G401.6 (cell line): ENCODE data around the gene AUH.

ENCODE experiments used
- FAIRE-seq: peaks from 2 replicates; lab custom pipeline; 2012; peaks lifted over from hg19 to GRCh38; lab: Jason Lieb, UNC

AUH gene

DNA sequence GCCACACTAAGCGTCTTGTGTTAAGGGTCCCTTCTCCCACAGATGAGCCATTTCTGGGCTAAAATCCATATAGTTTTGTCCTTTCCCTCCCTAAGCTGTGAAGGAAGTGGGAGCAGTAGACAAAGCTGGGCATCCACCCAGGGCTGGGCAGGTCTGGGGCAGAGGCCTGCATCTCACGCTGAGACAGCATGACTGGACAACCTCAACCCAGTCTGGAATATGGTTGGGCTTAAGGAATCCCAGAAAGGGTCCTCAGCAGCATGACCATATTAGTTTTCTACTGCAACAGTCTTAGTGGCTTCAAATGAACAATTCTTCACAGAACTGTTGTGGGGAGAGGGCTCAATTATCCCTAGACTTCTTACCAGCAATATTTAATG is 173.8 kb downstream of the AUH start:
- FAIRE-seq = no peak

DNA sequence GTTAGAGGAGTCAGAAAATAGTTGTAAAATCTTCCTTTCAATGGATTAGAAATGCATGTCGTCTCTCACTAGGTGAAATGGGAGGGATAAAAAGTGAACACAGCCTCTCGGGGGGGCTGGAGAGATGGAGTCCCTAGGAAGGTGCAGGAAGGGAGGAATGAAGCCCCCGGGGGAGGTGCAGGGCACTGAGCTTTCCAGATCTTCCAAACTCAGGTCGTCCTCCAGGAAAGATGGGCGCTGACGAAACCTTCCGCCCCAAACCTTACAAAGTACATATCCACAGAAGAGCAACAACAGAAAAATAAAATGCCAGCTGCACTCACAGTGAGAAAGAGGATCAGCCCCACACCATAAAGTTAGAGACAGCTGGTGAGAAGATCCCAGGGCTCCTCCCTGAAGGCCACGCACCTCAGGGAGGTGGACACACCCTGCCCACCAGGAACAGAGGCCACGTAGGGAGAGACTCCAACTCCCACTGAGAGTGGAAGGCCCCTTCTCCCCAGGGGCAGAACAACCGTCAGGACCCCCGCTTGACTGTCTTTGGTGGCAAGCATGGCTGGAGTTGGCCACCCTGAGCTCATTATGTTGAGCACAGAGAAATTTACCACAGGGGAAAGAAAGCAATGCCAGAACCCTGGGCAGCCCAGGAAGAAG is 174.3 kb downstream of the AUH start:
- FAIRE-seq = no peak

DNA sequence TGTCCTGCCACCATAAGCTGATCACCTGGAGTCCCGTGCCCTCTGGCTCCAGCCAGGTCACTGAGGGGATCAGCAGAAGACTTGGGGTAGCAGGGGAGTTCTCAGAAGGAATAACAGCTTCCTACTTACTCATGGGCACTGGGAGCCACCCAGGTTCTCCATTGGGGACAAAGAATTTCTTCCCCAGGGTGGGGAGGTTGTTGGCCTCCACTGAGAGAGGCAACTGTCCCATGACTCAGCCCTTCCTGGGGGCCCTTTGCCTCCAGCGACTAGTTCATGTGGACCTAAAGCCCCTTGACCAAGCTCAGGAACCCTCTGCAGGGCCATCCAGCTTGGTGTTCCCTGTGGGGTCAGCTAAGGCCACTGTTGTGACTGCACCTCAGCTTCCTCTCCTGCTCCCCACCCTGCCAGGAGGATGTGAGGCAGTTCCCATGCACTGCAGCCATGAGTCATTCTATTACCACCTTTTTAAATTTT is 175.0 kb downstream of the AUH start:
- no peak for FAIRE-seq

DNA sequence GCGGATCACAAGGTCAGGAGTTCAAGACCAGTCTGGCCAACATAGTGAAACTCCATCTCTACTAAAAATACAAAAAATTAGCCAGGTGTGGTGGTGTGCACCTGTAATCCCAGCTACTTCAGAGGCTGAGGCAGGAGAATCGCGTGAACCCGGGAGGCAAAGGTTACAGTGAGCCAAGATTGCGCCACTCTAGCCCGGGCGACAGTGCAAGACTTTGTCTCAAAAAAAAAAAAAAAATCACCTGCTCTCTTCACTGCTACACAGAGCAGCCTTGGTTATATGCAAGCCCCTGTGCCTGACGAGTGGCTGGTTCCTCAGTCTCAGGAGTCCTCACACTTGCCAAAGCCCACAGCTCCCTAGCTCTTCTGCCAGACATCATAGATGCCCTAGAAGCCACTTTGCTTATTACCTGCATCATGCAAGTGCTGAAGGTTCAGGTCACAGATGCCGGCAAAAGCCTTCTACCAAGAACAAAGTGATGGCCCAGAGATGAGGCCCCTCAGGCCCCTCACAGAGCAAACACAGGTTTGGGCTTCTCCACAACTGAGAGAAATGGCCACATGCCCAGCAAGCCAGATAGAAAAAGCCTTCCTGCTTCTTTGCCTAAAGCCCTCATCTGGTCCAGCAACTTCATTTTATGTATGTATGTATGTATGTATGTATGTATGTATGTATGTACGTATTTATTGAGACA is 176.4 kb downstream of the AUH start:
- no peak for FAIRE-seq

DNA sequence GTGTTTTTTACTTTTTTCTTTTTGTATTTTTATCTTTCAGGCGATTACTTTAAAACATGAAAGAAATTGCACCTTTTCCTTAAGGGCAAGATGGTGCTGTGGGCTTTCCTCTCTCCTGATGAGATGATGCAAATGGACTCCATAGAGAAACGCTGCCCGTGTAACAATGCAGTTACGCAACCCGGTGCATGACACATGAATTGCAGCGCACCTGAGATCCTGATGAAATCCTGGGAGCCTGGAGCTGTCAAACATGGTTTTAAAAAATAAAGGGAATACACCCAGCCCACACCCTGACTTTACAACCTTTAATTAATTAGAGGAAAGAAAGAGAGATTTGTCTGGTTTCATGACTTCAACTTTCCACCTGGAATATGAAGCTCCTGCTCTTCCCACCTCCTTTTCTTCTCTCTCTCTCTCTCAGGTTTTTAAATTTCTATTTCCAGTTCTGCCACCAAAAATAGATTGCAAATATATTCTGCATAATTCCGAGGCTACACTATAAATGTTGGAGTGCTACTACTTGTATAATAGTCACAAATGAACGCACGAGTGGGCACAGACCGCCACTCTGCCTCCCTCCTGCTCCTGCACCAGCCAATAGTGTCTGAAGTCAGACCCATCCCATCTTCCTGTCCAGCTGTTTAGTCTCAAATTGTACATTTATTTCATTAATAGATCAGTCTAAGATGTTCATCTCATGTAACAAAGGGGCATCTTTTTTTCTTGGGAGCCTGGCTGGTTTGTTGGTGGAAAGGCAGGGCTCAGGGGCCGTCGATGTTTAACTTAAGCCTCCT is 179.1 kb downstream of the AUH start:
- no peak for FAIRE-seq

DNA sequence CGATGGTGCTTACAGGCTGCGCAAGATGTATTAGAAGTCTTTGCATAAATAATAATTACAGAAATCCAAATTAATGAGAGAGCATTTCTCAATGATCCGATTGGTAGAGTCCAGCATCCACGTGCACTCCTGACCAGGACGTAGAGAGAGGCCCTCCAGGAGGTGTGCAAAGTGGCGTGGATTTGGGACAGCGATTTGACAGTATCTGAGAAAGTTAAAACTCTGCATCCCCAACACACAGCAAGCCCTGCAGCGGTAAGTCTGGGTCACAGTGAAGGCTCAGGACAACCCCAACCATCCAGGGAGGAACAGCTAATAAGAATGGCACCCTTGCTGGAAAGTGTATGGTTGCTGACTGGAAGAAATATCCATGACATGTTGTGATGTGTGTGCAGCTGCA is 180.2 kb downstream of the AUH start:
- FAIRE-seq = no peak

DNA sequence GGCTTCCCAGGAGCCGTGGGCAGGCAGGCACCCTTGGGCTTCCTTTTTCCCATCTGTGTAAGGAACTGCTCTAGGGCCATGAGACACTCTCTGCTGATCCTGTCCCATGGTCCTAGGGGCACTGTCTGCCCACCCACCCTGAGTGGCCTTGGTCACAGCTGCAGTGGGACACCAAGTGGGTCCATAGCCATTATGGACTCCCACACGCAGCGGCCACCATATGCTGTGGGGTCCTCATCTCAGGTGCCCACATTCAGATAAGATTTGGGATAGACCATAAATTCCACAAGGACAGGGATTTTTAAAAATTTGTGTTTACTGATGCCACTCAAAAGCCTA is 180.8 kb downstream of the AUH start:
- no peak for FAIRE-seq

DNA sequence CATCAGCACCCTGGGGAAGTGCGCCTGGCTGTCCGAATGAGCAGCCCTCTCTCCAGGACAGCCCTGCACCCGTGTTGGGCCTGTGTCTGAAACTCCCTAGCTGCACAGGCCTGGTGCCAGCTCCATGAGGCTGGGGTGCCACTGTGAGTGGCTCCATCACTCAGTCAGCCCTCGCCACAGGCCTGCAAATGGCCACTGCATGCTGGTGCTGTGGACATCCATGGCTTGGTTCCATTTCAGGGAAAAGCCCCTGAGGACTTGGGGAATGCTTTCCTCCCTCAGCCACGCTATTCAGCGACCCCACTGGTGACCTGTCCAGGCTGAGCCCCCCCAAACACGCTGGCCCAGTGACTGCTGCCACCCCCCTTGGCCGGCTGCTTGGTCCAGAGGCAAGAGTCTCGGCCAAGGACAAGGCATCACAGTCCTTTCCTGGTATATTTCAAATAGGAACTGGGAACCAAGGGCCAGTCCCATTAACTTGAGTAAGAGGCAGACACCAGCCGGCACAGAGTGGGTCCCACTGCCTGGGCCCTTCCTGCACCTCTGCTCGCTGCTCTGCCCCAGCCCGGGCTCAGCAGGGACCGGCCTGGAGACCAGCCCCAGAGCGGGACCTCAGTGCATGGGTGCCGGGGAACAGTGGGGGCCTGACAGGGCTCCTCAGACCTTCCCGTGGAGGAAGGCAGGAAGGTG is 181.3 kb downstream of the AUH start:
- FAIRE-seq = no peak

DNA sequence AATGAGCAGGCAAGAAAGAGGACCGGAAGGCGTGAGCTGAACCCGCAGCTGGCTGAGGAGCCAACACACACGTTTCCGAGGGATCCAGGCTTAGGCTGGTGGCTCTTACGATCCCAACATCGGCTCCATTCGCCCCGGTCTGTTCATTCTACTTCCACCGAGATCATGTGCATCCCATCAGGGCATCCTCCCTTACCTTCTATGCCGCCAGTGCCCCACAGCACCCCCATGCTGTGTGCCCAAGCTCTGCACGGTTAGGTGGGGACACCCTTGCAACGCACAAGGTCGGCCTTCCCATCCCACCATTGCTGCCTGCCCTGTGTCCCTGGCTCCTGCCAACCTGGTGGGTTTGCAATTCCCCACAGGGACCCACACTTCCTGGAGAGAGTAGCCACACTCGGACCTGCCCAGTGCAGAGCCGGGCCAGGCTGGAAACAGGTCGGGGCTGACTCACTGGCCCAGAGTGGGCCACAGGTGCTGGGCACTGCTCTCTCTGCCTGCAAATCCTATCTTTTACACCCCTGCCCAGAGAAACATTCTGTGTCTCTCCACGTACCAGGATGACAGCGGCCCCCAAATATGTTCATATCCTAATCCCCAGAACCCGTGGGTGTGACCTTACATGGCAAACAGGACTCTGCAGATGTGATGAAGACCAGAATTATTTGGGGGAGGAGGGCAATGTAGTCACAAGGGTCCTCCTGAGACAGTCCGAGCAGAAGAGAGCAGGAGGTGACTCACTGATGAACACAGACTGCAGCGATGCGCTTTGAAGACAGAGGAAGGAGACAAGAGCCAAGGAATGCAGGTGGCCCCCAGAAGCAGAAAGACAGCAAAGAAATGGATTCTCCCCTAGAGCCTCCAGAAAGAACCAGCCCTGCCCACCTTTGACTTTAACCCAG is 182.2 kb downstream of the AUH start:
- no peak for FAIRE-seq

DNA sequence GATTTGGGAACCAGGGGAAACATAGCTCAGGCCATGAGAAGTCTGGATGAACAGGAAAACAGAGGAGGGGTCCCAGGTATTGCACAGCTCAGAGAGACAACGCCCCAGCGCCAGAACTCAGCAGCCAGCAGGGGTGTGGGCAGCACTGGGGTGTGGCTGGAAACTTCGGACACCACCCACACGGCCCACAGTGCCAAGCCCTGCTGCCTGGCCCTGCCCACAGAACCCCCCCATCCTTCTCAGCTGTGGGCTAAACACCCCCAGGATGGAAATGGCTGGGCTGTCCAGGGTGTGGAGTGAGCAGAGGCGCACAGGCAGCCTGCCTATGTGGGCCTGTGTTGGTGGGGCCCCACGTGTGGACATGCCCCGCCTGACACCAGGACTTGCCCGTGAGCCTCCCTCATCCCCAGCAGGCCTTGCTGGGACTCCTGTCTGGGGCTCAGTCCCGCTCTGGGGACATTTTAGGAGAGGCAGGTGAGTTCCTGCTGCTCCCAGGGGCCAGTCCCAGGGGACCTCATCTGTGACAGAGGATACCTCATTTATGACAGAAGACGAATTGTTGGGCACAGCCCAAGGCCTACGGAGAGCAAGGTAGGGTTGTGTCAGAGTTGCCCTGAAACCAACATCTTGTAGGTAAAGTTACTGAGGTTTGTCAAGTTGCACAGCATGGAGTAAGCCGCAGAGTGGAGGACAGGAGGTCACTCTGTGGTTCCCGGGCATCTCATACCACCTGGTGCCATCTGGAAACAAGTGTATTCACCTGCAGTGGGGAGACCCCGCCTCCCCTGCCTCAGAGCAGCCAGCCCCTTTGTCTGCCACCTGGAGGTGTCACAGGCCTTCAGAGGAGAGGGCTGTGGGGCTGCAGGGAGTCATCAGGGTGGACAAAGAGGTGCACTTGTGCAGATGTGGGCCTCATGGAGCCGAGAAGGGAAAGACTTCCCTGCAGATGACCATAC is 183.2 kb downstream of the AUH start:
- no peak for FAIRE-seq

DNA sequence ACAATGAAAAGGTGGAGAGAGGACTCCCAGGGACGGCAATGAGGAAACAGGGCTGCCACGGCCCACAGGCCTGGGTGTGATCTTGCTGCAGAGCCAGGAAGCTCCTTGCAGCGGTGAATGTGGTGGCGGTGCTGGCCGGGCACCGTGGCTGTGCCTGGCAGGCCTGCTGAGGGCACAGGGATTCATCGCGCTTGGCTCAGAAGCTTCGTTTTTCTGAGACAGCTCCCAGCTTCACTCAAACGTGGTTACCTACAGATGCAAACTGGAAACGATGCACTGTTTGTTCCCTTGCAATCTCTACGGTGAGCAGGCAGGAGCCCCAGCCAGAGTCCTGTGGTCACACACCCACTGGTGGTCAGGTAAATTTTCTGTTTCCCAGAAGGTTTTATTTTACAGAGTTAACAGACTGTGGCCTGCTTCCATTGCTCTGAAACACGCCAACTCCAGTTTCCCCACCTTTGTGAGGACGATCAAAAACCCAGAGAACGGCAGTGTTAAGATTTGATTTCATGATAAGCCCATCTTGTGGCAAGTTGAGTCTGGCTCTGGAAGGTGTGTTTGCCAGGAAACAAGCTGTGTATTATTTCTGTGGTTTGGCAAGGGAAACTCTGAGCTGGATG is 183.9 kb downstream of the AUH start:
- FAIRE-seq = no peak

DNA sequence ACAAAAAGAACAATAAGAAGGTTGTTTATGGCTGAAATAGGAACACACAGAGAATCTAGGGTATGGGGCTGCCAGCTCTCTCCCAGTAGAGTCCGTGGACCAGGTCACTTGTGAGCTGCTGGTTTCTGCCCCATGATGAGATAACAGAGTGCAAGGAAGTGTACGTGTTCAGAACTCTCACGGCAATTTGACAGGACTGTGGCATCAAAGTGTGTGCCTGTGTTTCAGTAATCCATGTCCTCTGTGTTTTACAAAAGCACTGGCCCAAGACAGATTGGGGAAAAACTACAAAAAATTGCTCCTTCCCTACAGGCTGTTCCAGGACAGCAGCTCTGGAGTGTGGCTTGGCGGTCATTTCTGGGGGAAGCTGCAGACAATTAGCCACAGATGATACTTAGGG is 184.6 kb downstream of the AUH start:
- FAIRE-seq = no peak

DNA sequence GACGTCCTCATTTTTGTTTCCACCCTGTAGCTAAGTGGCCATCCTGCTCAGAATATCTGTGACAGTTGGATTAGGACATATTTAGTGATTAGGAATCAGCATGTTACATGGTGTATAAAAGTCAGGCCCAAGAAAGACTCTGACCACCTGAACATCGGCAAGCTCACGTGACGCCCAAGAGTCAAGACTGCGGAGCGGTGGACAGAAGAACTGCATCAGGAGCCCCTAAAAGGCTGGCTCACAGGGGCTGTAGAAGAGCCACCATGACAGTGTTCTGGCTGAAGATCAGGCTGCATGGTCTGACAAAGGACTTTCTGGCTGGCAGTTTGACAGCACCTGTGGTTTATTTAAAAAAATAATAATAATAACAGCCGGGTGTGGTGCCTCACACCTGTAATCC is 185.3 kb downstream of the AUH start:
- FAIRE-seq = no peak

DNA sequence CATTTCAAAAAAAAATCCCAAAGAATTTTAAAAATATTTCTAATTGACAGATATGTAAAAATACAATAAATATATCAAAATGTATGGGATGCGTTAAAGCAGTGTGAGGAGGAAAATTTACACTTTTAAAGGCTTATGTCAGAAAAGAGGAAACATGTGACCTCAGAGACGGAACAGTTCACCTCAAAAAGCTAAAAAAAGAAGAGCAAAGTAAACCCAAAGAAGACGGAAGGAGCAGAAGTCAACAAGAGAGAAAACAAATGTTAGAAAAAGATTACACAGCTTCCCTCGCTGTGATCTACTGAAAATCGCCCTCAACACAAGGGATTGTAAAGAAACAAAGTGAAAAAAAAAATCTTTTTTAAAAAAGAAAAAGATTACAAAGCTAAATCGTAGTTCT is 186.9 kb downstream of the AUH start:
- no peak for FAIRE-seq

DNA sequence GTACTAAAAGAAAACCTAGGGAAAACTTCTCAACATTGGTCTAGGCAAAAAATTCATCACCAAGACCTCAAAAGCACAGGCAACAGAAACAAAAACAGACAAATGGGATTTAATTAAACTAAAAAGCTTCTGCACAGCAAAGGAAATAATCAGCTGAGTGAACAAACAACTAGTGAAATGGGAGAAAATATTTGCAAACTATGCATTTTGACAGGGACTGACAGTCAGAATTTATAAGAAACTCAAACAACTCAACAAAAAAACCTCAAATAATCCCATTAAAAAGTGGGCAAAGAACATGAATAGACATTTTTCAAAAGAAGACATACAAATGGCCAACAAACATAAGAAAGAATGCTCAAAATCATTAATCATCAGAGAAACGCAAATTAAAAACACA is 189.4 kb downstream of the AUH start:
- no peak for FAIRE-seq

DNA sequence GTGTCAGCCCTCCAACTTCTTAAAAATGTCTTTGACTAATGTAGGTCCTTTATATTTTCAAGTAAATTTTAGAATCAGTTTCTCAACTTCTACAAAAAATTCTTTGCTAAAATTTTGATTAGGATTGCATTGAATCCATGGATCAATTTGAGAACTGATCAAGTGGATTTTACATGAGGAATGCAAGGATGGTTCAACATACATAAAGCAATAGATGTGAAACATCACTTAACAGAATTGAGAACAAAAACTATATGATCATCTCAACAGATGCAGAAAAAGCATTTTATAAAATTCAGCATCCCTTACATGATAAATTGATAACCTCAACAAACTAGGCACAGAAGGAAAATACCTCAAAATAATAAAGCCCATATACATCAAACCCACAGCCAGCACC is 190.8 kb downstream of the AUH start:
- FAIRE-seq = no peak

DNA sequence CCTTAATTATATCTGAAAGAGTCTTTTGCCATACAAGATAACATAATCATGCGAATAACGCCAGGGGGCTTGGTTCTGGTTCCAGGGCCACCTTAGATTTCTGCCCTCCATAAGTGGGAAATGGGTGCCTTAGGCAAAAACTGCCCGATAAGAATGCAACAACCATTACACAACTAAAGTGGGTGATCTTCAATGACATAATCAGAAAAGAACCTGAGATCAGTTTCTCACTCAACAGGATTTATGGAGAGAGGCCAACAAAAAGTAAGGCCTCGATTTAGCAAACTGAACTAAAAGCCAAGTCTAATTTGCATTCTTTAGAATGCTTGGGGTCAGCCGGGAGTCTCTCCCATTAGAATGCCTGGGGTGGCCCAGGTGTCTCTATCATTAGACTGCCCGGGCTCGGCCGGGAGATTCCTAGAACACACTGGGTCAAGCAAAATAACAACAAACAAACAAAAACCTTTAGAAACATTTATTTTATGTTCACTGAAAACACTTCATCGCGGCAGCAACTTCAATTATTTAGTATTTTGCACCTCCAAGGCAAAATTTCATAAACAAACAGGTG is 194.8 kb downstream of the AUH start:
- FAIRE-seq = no peak

DNA sequence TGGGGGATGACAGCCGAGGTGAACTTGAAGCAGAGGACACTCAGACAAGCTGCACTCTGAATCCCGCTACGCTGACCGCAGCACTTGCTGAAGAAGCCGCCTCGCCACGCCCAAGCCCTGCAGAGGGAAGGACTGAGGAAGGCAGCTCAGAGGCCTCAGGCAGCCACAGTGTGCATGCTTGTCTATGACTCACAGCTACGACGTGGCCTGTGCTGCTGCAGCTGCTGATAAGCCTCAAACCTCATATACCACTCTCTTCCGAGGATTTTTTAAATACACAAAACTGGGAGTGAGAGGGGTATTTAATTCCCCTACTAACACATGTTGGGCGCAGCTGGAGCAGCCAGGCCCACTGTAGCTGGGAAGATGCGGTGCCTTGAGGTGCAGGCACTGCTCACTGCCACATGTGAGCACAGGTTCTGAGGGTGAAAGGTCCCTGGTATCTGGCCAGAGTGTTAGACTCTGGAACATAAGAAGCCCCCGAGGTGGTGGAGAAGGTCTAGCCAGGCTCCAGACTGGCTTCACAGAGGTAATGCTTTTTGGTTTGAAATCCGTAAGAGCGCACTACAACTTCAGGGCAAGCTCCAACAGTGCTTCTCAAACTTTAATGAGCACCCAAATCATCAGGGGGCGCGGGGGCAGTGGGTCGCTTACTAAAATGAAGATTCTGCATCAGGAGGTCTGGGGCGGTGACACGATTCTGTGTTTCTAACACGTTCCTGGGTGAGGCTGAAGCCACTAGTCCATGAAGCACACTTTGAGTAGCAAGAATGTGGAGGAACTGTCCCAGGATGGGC is 196.8 kb downstream of the AUH start:
- no peak for FAIRE-seq
